ENCODE results near the gene BRD1.
"Not testable (repeated sequence)": the region's sequence is repeated elsewhere in the genome, so short reads cannot be mapped to it uniquely, and the experiment has no call there.

Gene BRD1

GRCh38 chr22:49852898-49853894 lies 25.5 kb upstream of the BRD1 start, which contains the start of gene ZBED4:
Gene ZBED4, plus strand, starts transcription at chr22:49853844. Its CDS starts 29,819 bp downstream, at chr22:49883663.
- peak; percentile 80 for DNase-seq

- DNase-seq: not testable (repeated sequence)
These were observed 24.9 kb upstream of the BRD1 start for GRCh38 chr22:49852568-49852897.

- DNase-seq: no peak
These were observed 23.5 kb upstream of the BRD1 start for GRCh38 chr22:49850959-49851802.

- DNase-seq: no peak
These were observed 22.6 kb upstream of the BRD1 start for GRCh38 chr22:49850021-49850911.

- no peak for DNase-seq
These were observed 21.7 kb upstream of the BRD1 start for GRCh38 chr22:49849161-49850020.

GRCh38 chr22:49848690-49849160 lies 21.1 kb upstream of the BRD1 start:
- DNase-seq: no peak

- no peak for DNase-seq
These were observed 20.3 kb upstream of the BRD1 start for GRCh38 chr22:49847751-49848689.

GRCh38 chr22:49845666-49846459 lies 18.2 kb upstream of the BRD1 start:
- no peak for DNase-seq

GRCh38 chr22:49845241-49845640 lies 17.6 kb upstream of the BRD1 start:
- DNase-seq: no peak

- DNase-seq: no peak
These were observed 11.4 kb upstream of the BRD1 start for GRCh38 chr22:49838771-49839717.

- DNase-seq: no peak
These were observed 5.8 kb upstream of the BRD1 start for GRCh38 chr22:49833340-49834007.

GRCh38 chr22:49829044-49829853 lies 1.6 kb upstream of the BRD1 start:
- no peak for DNase-seq

- no peak for DNase-seq
These were observed 909 bp upstream of the BRD1 start for GRCh38 chr22:49828599-49828965.

GRCh38 chr22:49827271-49827852 lies 311 bp downstream of the BRD1 start:
- DNase-seq: no peak

GRCh38 chr22:49826603-49827270 lies 936 bp downstream of the BRD1 start:
- DNase-seq: no peak
